ENCODE measurements around the gene TBC1D14.
"Not testable (repeated sequence)": the region's sequence is repeated elsewhere in the genome, so short reads cannot be mapped to it uniquely, and the experiment has no call there.

Gene TBC1D14

DNA sequence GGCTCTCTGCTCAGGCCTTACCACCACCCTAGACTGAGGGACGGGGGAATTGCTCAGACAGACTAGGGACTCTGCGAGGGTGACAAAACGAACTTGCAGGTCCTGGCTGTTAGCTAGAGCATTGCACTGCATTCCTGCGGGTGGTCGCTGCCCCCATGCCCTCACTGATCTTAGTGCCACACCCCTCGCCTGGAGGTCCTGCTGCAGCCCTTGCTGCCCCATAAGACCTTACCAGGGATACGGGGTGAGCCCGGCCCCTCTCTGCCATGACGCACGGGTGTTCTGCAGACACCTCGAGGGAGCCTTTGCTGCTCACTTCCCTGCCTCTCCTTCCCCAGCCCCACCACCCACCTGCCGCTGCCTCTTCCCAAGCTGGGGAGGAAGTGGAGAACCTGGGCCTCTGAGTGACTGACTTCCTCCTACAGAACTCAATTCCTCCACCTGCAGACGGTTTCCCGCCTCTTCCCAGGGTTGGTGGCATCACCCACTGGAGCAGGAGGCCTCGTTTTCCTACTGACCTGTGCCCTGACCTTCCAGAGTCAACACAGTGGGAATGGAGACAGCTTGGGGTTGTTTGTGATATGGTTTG is 19.8 kb upstream of the TBC1D14 start:
- TF ChIP-seq, protein P1, sequence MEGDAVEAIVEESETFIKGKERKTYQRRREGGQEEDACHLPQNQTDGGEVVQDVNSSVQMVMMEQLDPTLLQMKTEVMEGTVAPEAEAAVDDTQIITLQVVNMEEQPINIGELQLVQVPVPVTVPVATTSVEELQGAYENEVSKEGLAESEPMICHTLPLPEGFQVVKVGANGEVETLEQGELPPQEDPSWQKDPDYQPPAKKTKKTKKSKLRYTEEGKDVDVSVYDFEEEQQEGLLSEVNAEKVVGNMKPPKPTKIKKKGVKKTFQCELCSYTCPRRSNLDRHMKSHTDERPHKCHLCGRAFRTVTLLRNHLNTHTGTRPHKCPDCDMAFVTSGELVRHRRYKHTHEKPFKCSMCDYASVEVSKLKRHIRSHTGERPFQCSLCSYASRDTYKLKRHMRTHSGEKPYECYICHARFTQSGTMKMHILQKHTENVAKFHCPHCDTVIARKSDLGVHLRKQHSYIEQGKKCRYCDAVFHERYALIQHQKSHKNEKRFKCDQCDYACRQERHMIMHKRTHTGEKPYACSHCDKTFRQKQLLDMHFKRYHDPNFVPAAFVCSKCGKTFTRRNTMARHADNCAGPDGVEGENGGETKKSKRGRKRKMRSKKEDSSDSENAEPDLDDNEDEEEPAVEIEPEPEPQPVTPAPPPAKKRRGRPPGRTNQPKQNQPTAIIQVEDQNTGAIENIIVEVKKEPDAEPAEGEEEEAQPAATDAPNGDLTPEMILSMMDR (IDR thresholded peaks at IDR 0.05; ENCODE audit: extremely low read depth, insufficient read depth, missing control alignments), result no peak
- DNase-seq (ENCODE audit: low spot score), result no peak
- in situ Hi-C loops (cut with MboI; ENCODE audit: low pct_unique_long_range_greater_than_20kb, low sequenced_read_pairs, unreplicated experiment), result loop anchor here (10.0 kb wide), 1 partner anchor 185 kb away; no protein-coding TSS in a partner anchor

DNA sequence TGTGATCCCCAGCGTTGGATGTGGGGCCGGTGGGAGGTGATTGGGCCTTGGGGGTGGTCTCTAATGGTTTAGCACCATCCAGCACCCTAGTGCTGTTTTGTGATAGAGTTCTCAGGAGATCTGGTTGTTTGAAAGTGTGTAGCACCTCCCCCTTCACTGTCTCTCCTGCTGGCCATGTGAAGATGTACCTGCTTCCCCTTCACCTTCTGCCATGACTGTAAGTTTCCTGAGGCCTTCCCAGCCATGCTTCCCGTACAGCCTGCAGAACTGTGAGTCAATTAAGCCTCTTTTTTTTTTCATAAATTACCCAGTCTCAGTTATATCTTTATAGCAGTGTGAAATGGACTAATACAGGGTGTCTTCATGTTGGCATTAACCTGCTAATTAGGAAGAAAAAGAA is 19.3 kb upstream of the TBC1D14 start:
- DNase-seq (ENCODE audit: low spot score), result no peak
- TF ChIP-seq, protein P1 (IDR thresholded peaks at IDR 0.05; ENCODE audit: extremely low read depth, insufficient read depth, missing control alignments), result no peak
- in situ Hi-C loops (cut with MboI; ENCODE audit: low pct_unique_long_range_greater_than_20kb, low sequenced_read_pairs, unreplicated experiment), result loop anchor here (10.0 kb wide), 1 partner anchor 184 kb away; no protein-coding TSS in a partner anchor

DNA sequence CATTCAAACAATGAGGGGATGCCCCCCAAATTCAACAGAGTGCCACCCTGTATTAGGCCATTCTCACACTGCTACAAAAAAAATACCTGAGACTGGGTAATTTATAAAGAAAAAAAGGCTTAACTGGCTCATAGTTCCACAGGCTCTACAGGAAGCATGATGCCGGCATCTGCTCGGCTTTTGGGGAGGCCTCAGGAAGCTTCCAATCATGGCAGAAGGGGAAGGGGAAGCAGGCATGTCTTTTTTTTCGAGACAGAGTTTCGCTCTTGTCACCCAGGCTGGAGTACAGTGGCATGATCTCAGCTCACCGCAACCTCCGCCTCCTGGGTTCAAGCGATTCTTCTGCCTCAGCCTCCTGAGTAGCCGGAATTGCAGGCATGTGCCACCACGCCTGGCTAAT is 18.7 kb upstream of the TBC1D14 start:
- DNase-seq (ENCODE audit: low spot score), result not testable (repeated sequence)
- in situ Hi-C loops (cut with MboI; ENCODE audit: low pct_unique_long_range_greater_than_20kb, low sequenced_read_pairs, unreplicated experiment), result loop anchor here (10.0 kb wide), 1 partner anchor 184 kb away; no protein-coding TSS in a partner anchor

DNA sequence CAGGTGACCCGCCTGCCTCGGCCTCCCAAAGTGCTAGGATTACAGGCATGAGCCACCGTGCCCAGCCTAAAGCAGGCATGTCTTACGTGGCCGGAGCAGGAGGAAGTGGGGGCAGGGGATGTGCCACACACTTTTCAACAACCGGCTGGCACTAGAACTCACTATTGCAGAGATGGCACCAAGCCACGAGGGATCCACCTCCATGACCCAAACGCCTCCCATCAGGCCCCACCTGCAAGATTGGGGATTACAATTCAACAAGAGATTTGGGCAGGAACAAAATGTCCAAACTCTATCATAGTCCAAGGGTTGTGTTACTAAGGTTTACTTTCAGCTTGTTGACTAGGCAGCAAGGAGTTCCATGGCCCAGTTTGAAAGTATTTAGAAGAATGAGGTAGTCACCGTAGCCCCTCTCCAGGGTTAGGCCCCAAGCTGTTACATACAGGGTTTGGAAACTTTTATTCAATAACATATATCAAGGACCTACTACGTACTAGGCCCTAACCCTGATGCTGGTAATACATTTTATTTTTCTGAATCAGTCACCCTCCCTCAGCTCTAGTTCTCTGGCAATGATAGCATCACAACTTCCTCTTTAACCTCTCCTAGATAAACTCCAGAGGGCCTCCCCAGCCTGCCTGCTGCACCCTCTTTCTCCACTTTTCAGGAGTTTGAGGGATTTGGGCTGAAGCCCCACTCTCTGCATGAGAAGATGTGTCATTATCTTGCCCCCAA is 18.0 kb upstream of the TBC1D14 start:
- TF ChIP-seq, protein P1 (IDR thresholded peaks at IDR 0.05; ENCODE audit: extremely low read depth, insufficient read depth, missing control alignments), result no peak
- in situ Hi-C loops (cut with MboI; ENCODE audit: low pct_unique_long_range_greater_than_20kb, low sequenced_read_pairs, unreplicated experiment), result loop anchor here (10.0 kb wide), 1 partner anchor 183 kb away; no protein-coding TSS in a partner anchor
- no peak for DNase-seq (ENCODE audit: low spot score)

DNA sequence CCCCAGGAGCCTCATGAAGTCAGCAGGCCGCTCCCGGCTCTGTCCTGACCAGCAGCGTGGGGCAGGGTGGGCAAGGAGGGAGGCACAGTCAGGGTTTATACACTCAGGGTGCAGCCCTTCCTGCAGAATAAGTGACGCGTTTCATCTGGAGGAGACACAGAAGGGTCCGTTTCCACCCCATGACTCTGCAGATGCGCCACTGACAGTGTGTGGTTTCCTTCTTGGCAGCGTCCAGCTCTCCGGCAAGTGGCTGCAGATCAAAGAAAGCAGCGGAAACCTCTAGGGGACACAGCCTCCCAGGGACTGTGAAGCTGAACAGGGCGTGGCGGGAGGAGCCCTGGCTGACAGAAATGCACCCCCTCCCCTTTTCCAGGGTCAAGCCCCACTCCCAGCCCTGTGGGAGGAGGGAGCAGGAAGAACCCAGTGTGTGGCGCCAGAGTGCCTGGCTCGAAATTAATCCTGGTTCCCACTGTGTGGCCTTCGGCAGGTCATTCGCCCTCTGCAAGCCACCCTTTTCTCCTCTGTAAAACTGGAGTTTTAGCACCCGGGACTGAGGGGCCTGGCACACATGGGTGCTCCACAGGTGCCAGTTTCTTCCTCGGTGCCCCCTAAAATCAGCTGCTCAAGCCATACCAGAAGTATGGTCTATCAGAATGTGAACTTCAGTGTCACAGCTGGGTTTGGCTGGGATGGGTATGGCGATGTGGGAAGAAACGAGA is 17.3 kb upstream of the TBC1D14 start:
- TF ChIP-seq, protein P1 (IDR thresholded peaks at IDR 0.05; ENCODE audit: extremely low read depth, insufficient read depth, missing control alignments), result peak; percentile 14
- in situ Hi-C loops (cut with MboI; ENCODE audit: low pct_unique_long_range_greater_than_20kb, low sequenced_read_pairs, unreplicated experiment), result loop anchor here (10.0 kb wide), 1 partner anchor 182 kb away; no protein-coding TSS in a partner anchor
- peak; percentile 37 for DNase-seq (ENCODE audit: low spot score)

DNA sequence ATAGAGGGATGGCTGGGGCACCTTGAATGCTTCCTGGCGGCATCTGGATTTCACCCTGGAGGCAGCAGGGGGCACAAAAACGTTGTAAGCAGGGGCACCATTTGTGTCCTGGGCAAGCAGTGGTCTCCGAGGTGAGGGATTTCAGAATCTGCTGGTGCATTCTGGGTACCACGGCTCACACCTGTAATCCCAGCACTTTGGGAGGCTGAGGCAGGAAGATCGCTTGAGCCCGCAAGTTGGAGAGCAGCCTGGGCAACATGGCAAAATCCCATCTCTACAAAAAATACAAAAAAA is 16.8 kb upstream of the TBC1D14 start:
- TF ChIP-seq, protein P1 (IDR thresholded peaks at IDR 0.05; ENCODE audit: extremely low read depth, insufficient read depth, missing control alignments), result no peak
- in situ Hi-C loops (cut with MboI; ENCODE audit: low pct_unique_long_range_greater_than_20kb, low sequenced_read_pairs, unreplicated experiment), result loop anchor here (10.0 kb wide), 1 partner anchor 182 kb away; no protein-coding TSS in a partner anchor
- DNase-seq (ENCODE audit: low spot score), result no peak
